HCT116 (cell line): ENCODE measurements around the gene TMSB4X. TPM values are rescaled to one million over a fixed set of nuclear protein-coding genes. Genes with fewer than 3 reads are reported as not detected.

Source experiments
- ATAC-seq: fragments of 200-7000 bp; cut with Tn5 transposase; 2 replicates; pipeline ENCODE4 v1.9.1; 2020; ENCODE audit warnings: mild to moderate bottlenecking, moderate library complexity
- BruUV-seq: library from RNA; stranded (reverse); fragments of 400-500 nt; replicated peaks from 2 replicates; lab custom pipeline; 2021; lab: Mats Ljungman, UMichigan
- CTCF ChIA-PET: fragments of 300-600 bp; sonication (Branson Sonifier 250); formaldehyde crosslinking; loops from one replicate; lab custom pipeline; 2021; ENCODE audit warnings: antibody characterized with exemption; lab: Charles Lee
- POLR2A ChIA-PET: fragments of 300-600, 350-600 bp; sonication (Branson Sonifier 250); formaldehyde crosslinking; loops from one replicate; lab custom pipeline; 2021; ENCODE audit warnings: antibody characterized with exemption; lab: Charles Lee
- RAD21 ChIA-PET, 2 experiments: fragments of 300-600 bp; sonication (Branson Sonifier 250); formaldehyde crosslinking; loops; one replicate each; lab custom pipeline; 2023; ENCODE audit warnings: low total read pairs in 2 of 2; ENCODE audit not compliant: uncharacterized antibody in 2 of 2, unreplicated experiment in 2 of 2, low non-redundant PET in 1 of 2; lab: Charles Lee
- DNase-seq: peaks from one replicate; pipeline ENCODE4 v3.0.0-alpha.2; 2010; ENCODE audit warnings: low read depth, low spot score
- H2AFZ ChIP-seq: fragments of 200-600 bp; shearing (Covaris generic), sonication (generic); 2 replicates; pipeline ENCODE4 v1.6.1; 2017; ENCODE audit warnings: low read depth, mixed run types, mixed read lengths, antibody characterized with exemption, low read length; ENCODE audit not compliant: poor library complexity, severe bottlenecking
- H3K27ac ChIP-seq: 2 replicates; pipeline ENCODE4 v1.5.1; 2012; ENCODE audit warnings: low read depth, low read length
- H3K27me3 ChIP-seq: fragments of 200-600 bp; sonication (generic); 2 replicates; pipeline ENCODE4 v1.6.1; 2016; ENCODE audit warnings: mixed run types, low read length, mixed read lengths; ENCODE audit not compliant: insufficient read depth
- H3K36me3 ChIP-seq, 2 experiments: fragments of 200-500 bp in 1 of 2; fragments of 200-600 bp in 1 of 2; sonication (Bioruptor generic) in 1 of 2; sonication (generic) in 1 of 2; 2 replicates each; pipeline versions ENCODE4 v1.5.1 to v1.6.1; 2014 to 2016; ENCODE audit warnings: low read length in 2 of 2, inconsistent platforms in 1 of 2, mixed read lengths in 1 of 2, mixed run types in 1 of 2; ENCODE audit not compliant: insufficient read depth in 2 of 2, control insufficient read depth in 1 of 2
- H3K4me1 ChIP-seq, 2 experiments: fragments of 200-600 bp in 1 of 2; sonication (generic) in 1 of 2; 2 replicates each; pipeline versions ENCODE4 v1.5.1 to v1.6.1; 2012 to 2017; ENCODE audit warnings: low read length in 2 of 2, inconsistent platforms in 1 of 2, mild to moderate bottlenecking in 1 of 2, mixed read lengths in 1 of 2, mixed run types in 1 of 2, moderate library complexity in 1 of 2; ENCODE audit not compliant: insufficient read depth in 2 of 2, control insufficient read depth in 1 of 2
- H3K4me2 ChIP-seq: fragments of 200-600 bp; sonication (generic); 2 replicates; pipeline ENCODE4 v1.6.1; 2017; ENCODE audit warnings: mixed run types, low read length, mixed read lengths
- H3K4me3 ChIP-seq, 2 experiments: fragments of 200-600 bp in 1 of 2; sonication (generic) in 1 of 2; replicated peaks in 1 of 2; 2 replicates each; pipeline ENCODE4 v1.5.1; 2011 to 2016; ENCODE audit warnings: low read length in 2 of 2, control low read depth in 1 of 2, low read depth in 1 of 2, mild to moderate bottlenecking in 1 of 2, mixed read lengths in 1 of 2, mixed run types in 1 of 2
- H3K79me2 ChIP-seq: fragments of 200-600 bp; sonication (generic); 2 replicates; pipeline ENCODE4 v1.6.1; 2017; ENCODE audit warnings: mild to moderate bottlenecking, mixed run types, low read length, moderate library complexity, mixed read lengths; ENCODE audit not compliant: insufficient read depth
- H3K9ac ChIP-seq: fragments of 200-600 bp; sonication (generic); 2 replicates; pipeline ENCODE4 v1.6.1; 2016; ENCODE audit warnings: low read length, mixed read lengths
- H3K9me2 ChIP-seq: fragments of 200-600 bp; sonication (generic), shearing (Covaris generic); 2 replicates; pipeline ENCODE4 v1.6.1; 2017; ENCODE audit warnings: mixed run types, mild to moderate bottlenecking, moderate library complexity; ENCODE audit not compliant: insufficient read depth
- H3K9me3 ChIP-seq, 2 experiments: fragments of 200-500 bp in 1 of 2; fragments of 200-600 bp in 1 of 2; sonication (Bioruptor generic) in 1 of 2; sonication (generic) in 1 of 2; 2 replicates each; pipeline ENCODE4 v1.6.1; 2014 to 2017; ENCODE audit warnings: low read length in 2 of 2, mixed read lengths in 2 of 2, inconsistent platforms in 1 of 2, low read depth in 1 of 2, mild to moderate bottlenecking in 1 of 2, mixed run types in 1 of 2, moderate library complexity in 1 of 2; ENCODE audit not compliant: control insufficient read depth in 1 of 2, insufficient read depth in 1 of 2
- H4K20me1 ChIP-seq: fragments of 200-600 bp; sonication (generic), shearing (Covaris generic); 2 replicates; pipeline ENCODE4 v1.6.1; 2017; ENCODE audit warnings: mixed run types, mild to moderate bottlenecking, moderate library complexity; ENCODE audit not compliant: insufficient read depth
- EGR1 ChIP-seq: IDR thresholded peaks from 2 replicates; pipeline ENCODE4 v1.6.1; 2012; ENCODE audit warnings: low read depth
- ELF1 ChIP-seq: IDR thresholded peaks from 2 replicates; pipeline ENCODE4 v1.6.1; 2012; ENCODE audit warnings: low read depth, borderline replicate concordance
- EZH2 ChIP-seq: fragments of 200-600 bp; sonication (generic); IDR thresholded peaks from 2 replicates; pipeline ENCODE4 v1.6.1; 2017; ENCODE audit warnings: antibody characterized with exemption, mixed run types
- EZH2phosphoT487 ChIP-seq: fragments of 200-600 bp; IDR thresholded peaks from 2 replicates; pipeline ENCODE4 v1.6.1; 2018; ENCODE audit warnings: antibody characterized with exemption, borderline replicate concordance
- FOSL1 ChIP-seq: IDR thresholded peaks from 2 replicates; pipeline ENCODE4 v1.6.1; 2012; ENCODE audit warnings: low read depth
- JUND ChIP-seq: IDR thresholded peaks from 2 replicates; pipeline ENCODE4 v1.6.1; 2012
- MAX ChIP-seq: IDR thresholded peaks from 2 replicates; pipeline ENCODE4 v1.6.1; 2012
- POLR2A ChIP-seq: IDR thresholded peaks from 2 replicates; pipeline ENCODE4 v1.7.0; 2011; ENCODE audit warnings: borderline replicate concordance; ENCODE audit not compliant: insufficient read depth, insufficient read length; ENCODE audit errors: extremely low read depth
- POLR2AphosphoS5 ChIP-seq: IDR thresholded peaks from 2 replicates; pipeline ENCODE4 v1.6.1; 2011; ENCODE audit warnings: mild to moderate bottlenecking, low read depth, low read length, moderate library complexity
- RAD21 ChIP-seq: IDR thresholded peaks from 2 replicates; pipeline ENCODE4 v1.6.1; 2012; ENCODE audit warnings: low read depth, mild to moderate bottlenecking
- REST ChIP-seq: IDR thresholded peaks from 2 replicates; pipeline ENCODE4 v1.6.1; 2012; ENCODE audit warnings: low read depth
- SIN3A ChIP-seq: IDR thresholded peaks from 2 replicates; pipeline ENCODE4 v1.6.1; 2012; ENCODE audit warnings: low read depth
- SP1 ChIP-seq: IDR thresholded peaks from 2 replicates; pipeline ENCODE4 v1.6.1; 2012; ENCODE audit warnings: low read depth
- SRF ChIP-seq: IDR thresholded peaks from 2 replicates; pipeline ENCODE4 v1.6.1; 2012; ENCODE audit warnings: low read depth
- YY1 ChIP-seq: IDR thresholded peaks from 2 replicates; pipeline ENCODE4 v1.6.1; 2011; ENCODE audit warnings: low read length, low read depth, moderate library complexity, mild to moderate bottlenecking; ENCODE audit not compliant: insufficient replicate concordance; ENCODE audit errors: extremely low read depth
- ZFX ChIP-seq: fragments of 450-650 bp; IDR thresholded peaks from 2 replicates; pipeline ENCODE4 v1.6.1; 2017
- ZNF274 ChIP-seq: fragments of 200-500 bp; sonication (Bioruptor generic); IDR thresholded peaks from 2 replicates; pipeline ENCODE4 v1.6.1; 2014; ENCODE audit warnings: mild to moderate bottlenecking, low read depth, low read length, inconsistent platforms
- intact Hi-C: fragments of 100-400 bp; cut with micrococcal nuclease; formaldehyde crosslinking; loops from 2 replicates; pipeline ENCODE4 v1.10.0; 2022
- total RNA-seq: library from RNA; stranded (reverse); gene quantifications from one replicate; pipeline ENCODE4 v1.2.1, GENCODE V29; 2021; ENCODE audit not compliant: unreplicated experiment

Gene TMSB4X
- total RNA-seq, 1 experiment from 2014 or later = 407 TPM

GRCh38 chrX:12958059-12958458 lies 16.9 kb upstream of the TMSB4X start (continued):
- TF ChIP-seq REST (no peak), SRF (no peak), ZFX (no peak), SIN3A (no peak), YY1 (no peak), EZH2 (no peak), JUND (no peak), EGR1 (no peak), POLR2A (no peak)

- ChIA-PET POLR2A (no interaction called here), CTCF (no interaction called here), RAD21 (no interaction called here)
- no peak overlapping the region for H3K4me2 ChIP-seq
- BruUV-seq = no TSS peak
- ATAC-seq = no peak
- TF ChIP-seq FOSL1 (no peak), YY1 (no peak), SP1 (no peak), MAX (no peak), EGR1 (no peak), ZFX (no peak), EZH2phosphoT487 (no peak), ZNF274 (no peak), JUND (no peak), RAD21 (no peak), SRF (no peak), POLR2AphosphoS5 (no peak), ELF1 (no peak)
- no peak overlapping the region for H3K4me3 ChIP-seq
- no peak overlapping the region for H3K9ac ChIP-seq
- H3K27me3 ChIP-seq = no peaks in the 10 kb centered on the region
- H3K9me2 ChIP-seq = no peaks in the 10 kb centered on the region
- DNase-seq = no peak
- no peaks in the 10 kb centered on the region for H3K36me3 ChIP-seq
- intact Hi-C loops = loop anchor here (10.0 kb wide), 1 partner anchor 1076 kb away; no protein-coding TSS in a partner anchor
- peaks cover 14 to 18% of the 10 kb centered on the region in 2 experiments for H3K4me1 ChIP-seq
- no peaks in the 10 kb centered on the region for H4K20me1 ChIP-seq
- H3K27ac ChIP-seq = no peak overlapping the region
- H3K79me2 ChIP-seq = no peaks in the 10 kb centered on the region
- no peak overlapping the region for H2AFZ ChIP-seq
- no peaks in the 10 kb centered on the region for H3K9me3 ChIP-seq
These were observed 16.4 kb upstream of the TMSB4X start for GRCh38 chrX:12958461-12958860.
